Neural cell (in vitro differentiated cells): ENCODE data around the gene PLEKHH3. TPM values are rescaled to one million over a fixed set of nuclear protein-coding genes. Genes with fewer than 3 reads are reported as not detected.

Experiments used
- H2AFZ ChIP-seq: fragments of 200-600, 300-800 bp; sonication (generic), shearing (Covaris generic); 2 replicates; pipeline ENCODE4 v1.6.0; 2014; ENCODE audit warnings: low read depth, mild to moderate bottlenecking, antibody characterized with exemption, low read length, moderate library complexity
- H3F3A ChIP-seq: fragments of 200-600 bp; shearing (Covaris generic); 2 replicates; pipeline ENCODE4 v1.6.1; 2016; ENCODE audit warnings: mild to moderate bottlenecking, moderate library complexity, mixed read lengths, antibody characterized with exemption, low read length; ENCODE audit not compliant: insufficient read depth, poor library complexity, severe bottlenecking
- H3K27ac ChIP-seq: fragments of 200-600, 300-800 bp; sonication (generic), shearing (Covaris generic); 2 replicates; pipeline ENCODE4 v1.5.1; 2014; ENCODE audit warnings: mild to moderate bottlenecking, low read length, moderate library complexity
- H3K27me3 ChIP-seq: fragments of 300-800, 200-600 bp; sonication (generic), shearing (Covaris generic); 2 replicates; pipeline ENCODE4 v1.6.0; 2014; ENCODE audit warnings: mild to moderate bottlenecking, low read depth, low read length, moderate library complexity; ENCODE audit not compliant: insufficient read depth
- H3K36me3 ChIP-seq: fragments of 300-800, 200-600 bp; sonication (generic), shearing (Covaris generic); 2 replicates; pipeline ENCODE4 v1.5.1; 2014; ENCODE audit warnings: mild to moderate bottlenecking, antibody characterized with exemption, low read length, moderate library complexity; ENCODE audit not compliant: insufficient read depth
- H3K4me2 ChIP-seq: fragments of 300-800, 200-600 bp; sonication (generic), shearing (Covaris generic); 2 replicates; pipeline ENCODE4 v1.6.0; 2014; ENCODE audit warnings: mild to moderate bottlenecking, low read length
- H3K4me3 ChIP-seq: fragments of 300-800, 200-600 bp; sonication (generic), shearing (Covaris generic); 2 replicates; pipeline ENCODE4 v1.5.1; 2014; ENCODE audit warnings: mild to moderate bottlenecking, low read length, moderate library complexity
- H3K79me2 ChIP-seq: fragments of 200-600 bp; shearing (Covaris generic); replicated peaks from 2 replicates; pipeline ENCODE4 v1.6.0; 2014; ENCODE audit warnings: mild to moderate bottlenecking, low read length, moderate library complexity; ENCODE audit not compliant: insufficient read depth
- H3K9ac ChIP-seq: fragments of 300-800, 200-600 bp; sonication (generic), shearing (Covaris generic); 2 replicates; pipeline ENCODE4 v1.6.1; 2016; ENCODE audit warnings: mild to moderate bottlenecking, low read length, mixed read lengths
- H3K9me2 ChIP-seq: fragments of 200-600 bp; shearing (Covaris generic); 2 replicates; pipeline ENCODE4 v1.6.1; 2016; ENCODE audit warnings: mild to moderate bottlenecking, low read length, mixed read lengths; ENCODE audit not compliant: insufficient read depth
- H3K9me3 ChIP-seq: fragments of 200-600, 300-800 bp; sonication (generic), shearing (Covaris generic); 2 replicates; pipeline ENCODE4 v1.6.1; 2016; ENCODE audit warnings: mild to moderate bottlenecking, mixed run types, low read length, moderate library complexity, mixed read lengths
- H4K20me1 ChIP-seq: fragments of 200-600 bp; shearing (Covaris generic); 2 replicates; pipeline ENCODE4 v1.6.1; 2016; ENCODE audit warnings: mild to moderate bottlenecking, mixed run types; ENCODE audit not compliant: insufficient read depth
- EP300 ChIP-seq: fragments of 450-650 bp; conservative IDR thresholded peaks from 2 replicates; pipeline ENCODE4 v1.6.1; 2014; ENCODE audit warnings: antibody characterized with exemption, mild to moderate bottlenecking, moderate library complexity; ENCODE audit not compliant: poor library complexity, severe bottlenecking
- EZH2 ChIP-seq: fragments of 200-600, 300-800 bp; shearing (Covaris generic), sonication (generic); IDR thresholded peaks from 2 replicates; pipeline ENCODE4 v1.6.1; 2014; ENCODE audit warnings: antibody characterized with exemption, low read length, borderline replicate concordance, mild to moderate bottlenecking; ENCODE audit not compliant: insufficient read depth, poor library complexity, severe bottlenecking
- MXI1 ChIP-seq: fragments of 450-650 bp; conservative IDR thresholded peaks from 2 replicates; pipeline ENCODE4 v1.6.1; 2014; ENCODE audit warnings: antibody characterized with exemption, mild to moderate bottlenecking; ENCODE audit not compliant: poor library complexity, severe bottlenecking
- POLR2AphosphoS5 ChIP-seq: IDR thresholded peaks from 2 replicates; pipeline ENCODE4 v1.6.1; 2012
- RAD21 ChIP-seq: fragments of 450-650 bp; conservative IDR thresholded peaks from 2 replicates; pipeline ENCODE4 v1.6.1; 2014; ENCODE audit warnings: antibody characterized with exemption, mild to moderate bottlenecking, moderate library complexity
- SMC3 ChIP-seq: fragments of 450-650 bp; conservative IDR thresholded peaks from 2 replicates; pipeline ENCODE4 v1.6.1; 2014; ENCODE audit warnings: antibody characterized with exemption, mild to moderate bottlenecking, moderate library complexity; ENCODE audit not compliant: poor library complexity
- TAF1 ChIP-seq: IDR thresholded peaks from 2 replicates; pipeline ENCODE4 v1.6.1; 2012; ENCODE audit warnings: low read depth
- polyA plus RNA-seq: library from polyadenylated mRNA; depleted of rRNA; stranded (reverse); fragments of >200 nt; gene quantifications from 2 replicates; pipeline ENCODE4 v1.2.3, GENCODE V29; 2014
- TF ChIP-seq, protein P1 (sequence below): fragments of 450-650 bp; IDR thresholded peaks from 2 replicates; pipeline ENCODE4 v1.5.1; 2014; ENCODE audit warnings: antibody characterized with exemption, mild to moderate bottlenecking, moderate library complexity; ENCODE audit not compliant: poor library complexity, severe bottlenecking
- TF ChIP-seq, protein P2 (sequence below): IDR thresholded peaks from 2 replicates; pipeline ENCODE4 v1.6.1; 2012; ENCODE audit warnings: borderline replicate concordance

The PLEKHH3 gene
- polyA plus RNA-seq, 1 donor from 2014 or later = 18.4 TPM

DNA sequence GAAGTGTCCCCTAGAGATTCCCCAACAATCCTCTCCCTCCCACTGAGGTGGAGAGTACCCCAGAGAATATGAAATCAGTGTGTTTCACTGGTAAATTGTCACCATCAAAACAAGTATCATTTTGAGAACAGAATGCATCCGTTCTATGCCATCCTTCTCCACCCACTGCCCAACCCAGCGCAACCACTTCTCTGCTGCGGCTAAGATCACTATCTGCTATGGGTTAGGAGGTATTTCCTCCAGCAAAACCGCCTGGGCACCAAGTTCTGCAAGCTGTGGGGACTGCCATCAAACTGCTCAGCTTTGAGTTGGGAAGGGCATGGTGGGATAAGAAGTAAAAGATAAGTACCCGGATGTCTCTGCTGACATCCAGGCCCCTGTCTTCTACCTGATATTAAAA is 29.9 kb upstream of the PLEKHH3 start:
- Histone ChIP-seq H3K79me2 (no peaks in the 10 kb centered on the region), H4K20me1 (no peaks in the 10 kb centered on the region), H3K4me2 (no peak overlapping the region), H3K27me3 (no peaks in the 10 kb centered on the region), H3K36me3 (peaks cover 5% of the 10 kb centered on the region), H3K9ac (no peak overlapping the region), H3F3A (no peaks in the 10 kb centered on the region), H3K9me3 (no peaks in the 10 kb centered on the region), H2AFZ (no peak overlapping the region), H3K4me3 (no peak overlapping the region), H3K9me2 (no peaks in the 10 kb centered on the region), H3K27ac (no peak overlapping the region)
- TF ChIP-seq RAD21 (no peak), MXI1 (no peak), POLR2AphosphoS5 (no peak), EP300 (no peak), SMC3 (no peak), EZH2 (no peak), TAF1 (no peak)
- TF ChIP-seq, protein P1, sequence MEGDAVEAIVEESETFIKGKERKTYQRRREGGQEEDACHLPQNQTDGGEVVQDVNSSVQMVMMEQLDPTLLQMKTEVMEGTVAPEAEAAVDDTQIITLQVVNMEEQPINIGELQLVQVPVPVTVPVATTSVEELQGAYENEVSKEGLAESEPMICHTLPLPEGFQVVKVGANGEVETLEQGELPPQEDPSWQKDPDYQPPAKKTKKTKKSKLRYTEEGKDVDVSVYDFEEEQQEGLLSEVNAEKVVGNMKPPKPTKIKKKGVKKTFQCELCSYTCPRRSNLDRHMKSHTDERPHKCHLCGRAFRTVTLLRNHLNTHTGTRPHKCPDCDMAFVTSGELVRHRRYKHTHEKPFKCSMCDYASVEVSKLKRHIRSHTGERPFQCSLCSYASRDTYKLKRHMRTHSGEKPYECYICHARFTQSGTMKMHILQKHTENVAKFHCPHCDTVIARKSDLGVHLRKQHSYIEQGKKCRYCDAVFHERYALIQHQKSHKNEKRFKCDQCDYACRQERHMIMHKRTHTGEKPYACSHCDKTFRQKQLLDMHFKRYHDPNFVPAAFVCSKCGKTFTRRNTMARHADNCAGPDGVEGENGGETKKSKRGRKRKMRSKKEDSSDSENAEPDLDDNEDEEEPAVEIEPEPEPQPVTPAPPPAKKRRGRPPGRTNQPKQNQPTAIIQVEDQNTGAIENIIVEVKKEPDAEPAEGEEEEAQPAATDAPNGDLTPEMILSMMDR = no peak
- TF ChIP-seq, protein P2, sequence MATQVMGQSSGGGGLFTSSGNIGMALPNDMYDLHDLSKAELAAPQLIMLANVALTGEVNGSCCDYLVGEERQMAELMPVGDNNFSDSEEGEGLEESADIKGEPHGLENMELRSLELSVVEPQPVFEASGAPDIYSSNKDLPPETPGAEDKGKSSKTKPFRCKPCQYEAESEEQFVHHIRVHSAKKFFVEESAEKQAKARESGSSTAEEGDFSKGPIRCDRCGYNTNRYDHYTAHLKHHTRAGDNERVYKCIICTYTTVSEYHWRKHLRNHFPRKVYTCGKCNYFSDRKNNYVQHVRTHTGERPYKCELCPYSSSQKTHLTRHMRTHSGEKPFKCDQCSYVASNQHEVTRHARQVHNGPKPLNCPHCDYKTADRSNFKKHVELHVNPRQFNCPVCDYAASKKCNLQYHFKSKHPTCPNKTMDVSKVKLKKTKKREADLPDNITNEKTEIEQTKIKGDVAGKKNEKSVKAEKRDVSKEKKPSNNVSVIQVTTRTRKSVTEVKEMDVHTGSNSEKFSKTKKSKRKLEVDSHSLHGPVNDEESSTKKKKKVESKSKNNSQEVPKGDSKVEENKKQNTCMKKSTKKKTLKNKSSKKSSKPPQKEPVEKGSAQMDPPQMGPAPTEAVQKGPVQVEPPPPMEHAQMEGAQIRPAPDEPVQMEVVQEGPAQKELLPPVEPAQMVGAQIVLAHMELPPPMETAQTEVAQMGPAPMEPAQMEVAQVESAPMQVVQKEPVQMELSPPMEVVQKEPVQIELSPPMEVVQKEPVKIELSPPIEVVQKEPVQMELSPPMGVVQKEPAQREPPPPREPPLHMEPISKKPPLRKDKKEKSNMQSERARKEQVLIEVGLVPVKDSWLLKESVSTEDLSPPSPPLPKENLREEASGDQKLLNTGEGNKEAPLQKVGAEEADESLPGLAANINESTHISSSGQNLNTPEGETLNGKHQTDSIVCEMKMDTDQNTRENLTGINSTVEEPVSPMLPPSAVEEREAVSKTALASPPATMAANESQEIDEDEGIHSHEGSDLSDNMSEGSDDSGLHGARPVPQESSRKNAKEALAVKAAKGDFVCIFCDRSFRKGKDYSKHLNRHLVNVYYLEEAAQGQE = no peak

DNA sequence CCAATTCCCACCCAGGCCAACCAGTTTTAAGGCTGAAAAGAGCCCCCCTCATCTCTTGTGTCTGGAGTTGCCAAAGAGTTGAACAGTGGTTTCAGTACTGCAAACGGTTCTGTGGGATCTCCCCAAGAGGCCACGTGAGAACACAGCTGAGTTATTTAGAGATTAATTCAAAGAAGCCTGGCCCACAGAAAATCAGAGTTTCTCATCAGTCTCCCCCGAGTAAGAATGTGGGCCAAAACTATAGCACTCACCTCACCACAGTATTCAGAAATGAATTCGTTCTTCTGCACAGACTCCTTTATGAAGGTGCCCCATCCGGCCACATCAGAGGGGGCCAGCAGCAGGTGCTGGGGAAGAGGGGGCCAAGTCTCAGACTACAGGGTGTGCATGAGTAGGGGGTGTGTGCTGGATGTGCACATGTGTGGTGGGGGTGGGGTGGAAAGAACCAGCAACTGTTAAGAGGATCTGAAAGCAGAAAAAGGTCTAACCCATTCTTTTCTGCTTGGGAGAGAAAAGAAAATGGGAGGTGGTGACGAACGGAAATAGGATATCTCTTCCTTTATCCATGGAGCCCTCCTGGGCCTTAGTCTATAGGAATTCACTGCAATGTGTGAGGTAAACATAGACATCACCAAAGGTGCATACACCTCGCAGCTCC is 28.2 kb upstream of the PLEKHH3 start:
- Histone ChIP-seq H3K79me2 (no peaks in the 10 kb centered on the region), H3K9me2 (no peaks in the 10 kb centered on the region), H3K27ac (no peak overlapping the region), H4K20me1 (no peaks in the 10 kb centered on the region), H3K27me3 (no peaks in the 10 kb centered on the region), H3F3A (no peaks in the 10 kb centered on the region), H3K9ac (no peak overlapping the region), H3K4me3 (no peak overlapping the region), H3K4me2 (no peak overlapping the region), H2AFZ (no peak overlapping the region), H3K9me3 (no peaks in the 10 kb centered on the region), H3K36me3 (peaks cover 5% of the 10 kb centered on the region)
- TF ChIP-seq, protein P2 = no peak
- TF ChIP-seq POLR2AphosphoS5 = no peak
- TF ChIP-seq, protein P1 = no peak
- TF ChIP-seq EZH2 = no peak
- TF ChIP-seq SMC3 = no peak
- no peak for TF ChIP-seq RAD21
